OCI-LY7 (cell line): ENCODE results near the gene ARHGAP40. TPM values are rescaled to one million over a fixed set of nuclear protein-coding genes. Genes with fewer than 3 reads are reported as not detected.

Experiments
- BruUV-seq: library from RNA; stranded (reverse); fragments of 400-500 nt; replicated peaks from 2 replicates; lab custom pipeline; 2021; lab: Mats Ljungman, UMichigan
- CTCF ChIA-PET: fragments of 300-600 bp; sonication (Branson Sonifier 250); formaldehyde crosslinking; loops from one replicate; lab custom pipeline; 2022; ENCODE audit warnings: antibody characterized with exemption; ENCODE audit not compliant: unreplicated experiment; lab: Charles Lee
- POLR2A ChIA-PET: fragments of 300-600 bp; sonication (Branson Sonifier 250); formaldehyde crosslinking; loops from one replicate; lab custom pipeline; 2022; ENCODE audit warnings: antibody characterized with exemption; lab: Charles Lee
- DNase-seq: peaks from one replicate; pipeline ENCODE4 v3.0.0-alpha.2; 2015; ENCODE audit warnings: low spot score
- H2AFZ ChIP-seq: fragments of 200-600 bp; sonication (generic), shearing (Covaris generic); 2 replicates; pipeline ENCODE4 v1.6.1; 2014; ENCODE audit warnings: mild to moderate bottlenecking, antibody characterized with exemption, low read length, moderate library complexity
- H3K27ac ChIP-seq: fragments of 200-600 bp; sonication (generic); 2 replicates; pipeline ENCODE4 v1.5.1; 2014; ENCODE audit warnings: mixed run types, low read depth, mild to moderate bottlenecking, moderate library complexity, low read length, inconsistent platforms; ENCODE audit not compliant: poor library complexity, severe bottlenecking
- H3K36me3 ChIP-seq: fragments of 200-600 bp; sonication (generic); 2 replicates; pipeline ENCODE4 v1.6.1; 2014; ENCODE audit warnings: mild to moderate bottlenecking, antibody characterized with exemption, low read length, moderate library complexity, mixed read lengths; ENCODE audit not compliant: insufficient read depth
- H3K4me1 ChIP-seq: fragments of 200-600 bp; sonication (generic); 2 replicates; pipeline ENCODE4 v1.5.1; 2014; ENCODE audit warnings: mild to moderate bottlenecking, low read length; ENCODE audit not compliant: insufficient read depth, poor library complexity, severe bottlenecking
- H3K4me2 ChIP-seq: fragments of 200-600 bp; sonication (generic); 2 replicates; pipeline ENCODE4 v1.6.1; 2014; ENCODE audit warnings: mild to moderate bottlenecking, low read length
- H3K4me3 ChIP-seq: fragments of 200-600 bp; sonication (generic); 2 replicates; pipeline ENCODE4 v1.5.1; 2014; ENCODE audit warnings: mild to moderate bottlenecking, low read depth, low read length; ENCODE audit not compliant: poor library complexity, severe bottlenecking
- H3K79me2 ChIP-seq: fragments of 200-600 bp; sonication (generic); 2 replicates; pipeline ENCODE4 v1.6.1; 2016; ENCODE audit warnings: low read depth, mild to moderate bottlenecking, low read length, moderate library complexity, mixed read lengths; ENCODE audit not compliant: insufficient read depth
- H3K9me2 ChIP-seq: fragments of 200-600 bp; sonication (generic); 2 replicates; pipeline ENCODE4 v1.6.1; 2016; ENCODE audit warnings: mild to moderate bottlenecking, low read length, mixed read lengths; ENCODE audit not compliant: insufficient read depth
- H3K9me3 ChIP-seq: fragments of 200-600 bp; sonication (generic); 2 replicates; pipeline ENCODE4 v1.6.1; 2014; ENCODE audit warnings: mild to moderate bottlenecking, mixed run types, low read length, mixed read lengths
- H4K20me1 ChIP-seq: fragments of 200-600 bp; sonication (generic); 2 replicates; pipeline ENCODE4 v1.6.1; 2014; ENCODE audit warnings: mild to moderate bottlenecking, antibody characterized with exemption, low read length, moderate library complexity, mixed read lengths; ENCODE audit not compliant: insufficient read depth
- EZH2phosphoT487 ChIP-seq: fragments of 200-600 bp; sonication (generic); IDR thresholded peaks from 2 replicates; pipeline ENCODE4 v1.6.1; 2018; ENCODE audit warnings: low read depth, borderline replicate concordance, mild to moderate bottlenecking, mixed run types, antibody characterized with exemption, low read length, moderate library complexity, mixed read lengths
- intact Hi-C: fragments of 100-400 bp; cut with micrococcal nuclease; formaldehyde crosslinking; loops from one replicate; pipeline ENCODE4 v1.10.0; 2022; ENCODE audit not compliant: unreplicated experiment
- total RNA-seq, 2 experiments: library from RNA; depleted of rRNA in 1 of 2; stranded (reverse); fragments of >200 nt in 1 of 2; shearing (Covaris generic) in 1 of 2; gene quantifications; 2 replicates each; pipeline ENCODE4 v1.2.3, GENCODE V29; 2014 to 2022
- TF ChIP-seq, protein P1 (sequence below): fragments of 200-600 bp; sonication (generic); conservative IDR thresholded peaks from 2 replicates; pipeline ENCODE4 v1.5.1; 2014; ENCODE audit warnings: mild to moderate bottlenecking, antibody characterized with exemption, low read length, moderate library complexity, mixed read lengths

The ARHGAP40 gene
- total RNA-seq, 2 experiments from 2014 or later: not detected

DNA sequence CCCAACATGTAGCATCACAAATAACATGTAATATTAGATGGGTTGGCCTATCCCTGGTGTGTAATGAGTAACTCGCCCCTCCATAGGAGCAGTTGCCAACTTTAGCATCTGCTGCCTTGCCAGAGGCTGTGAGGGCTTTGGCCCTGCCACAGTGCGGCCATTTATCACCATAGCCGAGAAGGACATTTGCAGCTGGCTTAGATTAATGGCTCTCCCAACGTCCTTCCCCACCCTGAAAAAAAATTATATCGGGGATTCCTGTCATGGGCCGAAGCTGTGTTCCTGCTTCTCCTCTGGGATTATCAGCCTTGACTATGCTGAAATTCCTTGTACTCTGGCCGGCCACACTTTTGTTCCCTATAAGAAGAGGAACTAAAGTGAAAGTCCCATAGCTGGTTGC, 28.2 kb upstream of the ARHGAP40 start:
- H3K9me3 ChIP-seq: no peaks in the 10 kb centered on the region
- intact Hi-C loops: no loop called here
- H3K27ac ChIP-seq: no peak overlapping the region
- H3K4me1 ChIP-seq: no peaks in the 10 kb centered on the region
- H4K20me1 ChIP-seq: no peaks in the 10 kb centered on the region
- CTCF ChIA-PET: no interaction called here
- no peaks in the 10 kb centered on the region for H3K79me2 ChIP-seq
- no peak overlapping the region for H3K4me2 ChIP-seq
- H3K9me2 ChIP-seq: no peaks in the 10 kb centered on the region
- no peak overlapping the region for H3K4me3 ChIP-seq
- no TSS peak for BruUV-seq
- POLR2A ChIA-PET: no interaction called here
- DNase-seq: no peak
- peaks cover 66% of the 10 kb centered on the region for H3K36me3 ChIP-seq
- TF ChIP-seq, protein P1, sequence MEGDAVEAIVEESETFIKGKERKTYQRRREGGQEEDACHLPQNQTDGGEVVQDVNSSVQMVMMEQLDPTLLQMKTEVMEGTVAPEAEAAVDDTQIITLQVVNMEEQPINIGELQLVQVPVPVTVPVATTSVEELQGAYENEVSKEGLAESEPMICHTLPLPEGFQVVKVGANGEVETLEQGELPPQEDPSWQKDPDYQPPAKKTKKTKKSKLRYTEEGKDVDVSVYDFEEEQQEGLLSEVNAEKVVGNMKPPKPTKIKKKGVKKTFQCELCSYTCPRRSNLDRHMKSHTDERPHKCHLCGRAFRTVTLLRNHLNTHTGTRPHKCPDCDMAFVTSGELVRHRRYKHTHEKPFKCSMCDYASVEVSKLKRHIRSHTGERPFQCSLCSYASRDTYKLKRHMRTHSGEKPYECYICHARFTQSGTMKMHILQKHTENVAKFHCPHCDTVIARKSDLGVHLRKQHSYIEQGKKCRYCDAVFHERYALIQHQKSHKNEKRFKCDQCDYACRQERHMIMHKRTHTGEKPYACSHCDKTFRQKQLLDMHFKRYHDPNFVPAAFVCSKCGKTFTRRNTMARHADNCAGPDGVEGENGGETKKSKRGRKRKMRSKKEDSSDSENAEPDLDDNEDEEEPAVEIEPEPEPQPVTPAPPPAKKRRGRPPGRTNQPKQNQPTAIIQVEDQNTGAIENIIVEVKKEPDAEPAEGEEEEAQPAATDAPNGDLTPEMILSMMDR: no peak
- TF ChIP-seq EZH2phosphoT487: no peak
- H2AFZ ChIP-seq: no peak overlapping the region

DNA sequence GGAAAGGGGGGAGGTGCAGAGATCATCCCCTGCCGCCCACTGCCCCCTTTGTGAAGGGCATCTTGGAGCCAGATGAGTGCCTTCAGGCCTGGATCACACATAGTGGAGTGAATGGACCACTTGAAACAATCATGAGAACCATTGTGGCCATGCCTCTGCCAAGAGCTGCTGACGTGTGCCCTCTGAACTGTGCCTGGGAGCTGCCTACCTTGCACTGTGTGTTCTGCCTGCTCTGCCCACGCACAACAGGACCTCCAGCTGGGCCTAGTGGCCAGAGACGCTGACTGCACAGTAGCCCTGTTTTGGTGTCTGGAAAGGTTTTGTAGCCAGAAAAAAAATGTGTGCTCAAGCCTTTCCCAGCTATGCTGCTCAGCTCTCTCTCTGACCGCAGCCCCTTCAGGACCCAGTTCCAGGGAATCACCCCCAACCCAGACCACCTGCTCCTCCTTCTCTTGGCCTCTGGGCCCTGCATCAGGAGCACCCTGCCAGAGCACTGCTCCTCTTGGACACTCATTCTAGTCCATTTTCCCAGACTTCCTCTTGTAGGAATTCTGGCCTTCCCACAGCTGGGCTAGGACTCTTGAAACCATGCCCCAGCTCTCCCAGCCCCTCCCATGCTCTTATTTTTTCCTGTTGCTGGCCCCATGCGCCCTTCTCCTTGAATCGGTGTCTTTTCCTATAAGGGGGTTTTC, 22.2 kb upstream of the ARHGAP40 start:
- Histone ChIP-seq H2AFZ (no peak overlapping the region), H3K9me2 (no peaks in the 10 kb centered on the region), H3K9me3 (no peaks in the 10 kb centered on the region), H3K4me3 (no peak overlapping the region), H3K27ac (no peak overlapping the region), H3K4me2 (no peak overlapping the region), H4K20me1 (no peaks in the 10 kb centered on the region), H3K4me1 (no peaks in the 10 kb centered on the region), H3K36me3 (peaks cover 26% of the 10 kb centered on the region), H3K79me2 (no peaks in the 10 kb centered on the region)
- TF ChIP-seq, protein P1: no peak
- no peak for TF ChIP-seq EZH2phosphoT487
- intact Hi-C loops: no loop called here
- DNase-seq: no peak
- no TSS peak for BruUV-seq
- POLR2A ChIA-PET: no interaction called here
- CTCF ChIA-PET: interaction anchor here (0.5 kb wide), 1 partner anchor 152 kb away, joined by 3 read pairs; no protein-coding TSS in a partner anchor

DNA sequence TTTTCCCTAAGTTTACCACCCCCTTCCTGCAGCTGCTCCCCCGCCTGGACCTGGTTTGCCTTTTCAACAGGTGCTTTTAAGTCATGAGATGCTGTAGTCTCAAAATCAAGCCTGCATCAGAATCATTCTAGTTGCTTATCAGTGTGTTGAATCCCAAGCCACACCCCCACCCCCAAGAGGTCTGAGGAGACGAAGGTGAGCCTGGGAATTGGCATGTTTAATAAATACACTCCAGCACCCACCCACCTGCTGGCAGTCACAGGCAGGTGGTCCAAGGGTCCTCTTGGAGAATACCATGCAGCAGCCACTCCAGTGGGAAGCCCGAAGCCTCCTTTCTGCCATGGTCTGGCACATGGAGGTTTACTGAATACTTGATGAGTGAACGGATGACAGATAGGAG, 21.7 kb upstream of the ARHGAP40 start:
- DNase-seq: no peak
- intact Hi-C loops: no loop called here
- Histone ChIP-seq H2AFZ (no peak overlapping the region), H3K36me3 (peaks cover 20% of the 10 kb centered on the region), H3K9me3 (no peaks in the 10 kb centered on the region), H3K9me2 (no peaks in the 10 kb centered on the region), H3K4me3 (no peak overlapping the region), H3K4me1 (no peaks in the 10 kb centered on the region), H3K79me2 (no peaks in the 10 kb centered on the region), H3K4me2 (no peak overlapping the region), H3K27ac (no peak overlapping the region), H4K20me1 (no peaks in the 10 kb centered on the region)
- BruUV-seq: no TSS peak
- CTCF ChIA-PET: no interaction called here
- TF ChIP-seq EZH2phosphoT487: no peak
- TF ChIP-seq, protein P1: no peak
- POLR2A ChIA-PET: no interaction called here
